Bronchial epithelial cell (primary cell): Measurements from ENCODE around the gene LPCAT2. TPM values are rescaled to one million over a fixed set of nuclear protein-coding genes. Genes with fewer than 3 reads are reported as not detected.

ENCODE experiments used
- DNase-seq: peaks from one replicate; pipeline ENCODE4 v3.0.0-alpha.2; 2010; ENCODE audit warnings: low read depth
- FAIRE-seq: peaks from 2 replicates; lab custom pipeline; 2011; peaks lifted over from hg19 to GRCh38; lab: Jason Lieb, UNC
- H3K27me3 ChIP-seq: 2 replicates; pipeline ENCODE4 v1.5.1; 2011; ENCODE audit warnings: low read length; ENCODE audit not compliant: control insufficient read depth, insufficient read depth
- H3K36me3 ChIP-seq: 2 replicates; pipeline ENCODE4 v1.5.1; 2011; ENCODE audit warnings: low read length; ENCODE audit not compliant: control insufficient read depth, insufficient read depth
- H3K4me3 ChIP-seq: 2 replicates; pipeline ENCODE4 v1.5.1; 2011; ENCODE audit warnings: mild to moderate bottlenecking, low read depth, low read length, control low read depth
- total RNA-seq: library from RNA; depleted of rRNA; stranded (reverse); fragments of >200 nt; gene quantifications from 2 replicates; pipeline ENCODE4 v1.2.1, GENCODE V29; 2014
- TF ChIP-seq, protein P1 (sequence below): IDR thresholded peaks from 2 replicates; pipeline ENCODE4 v1.5.1; 2011; ENCODE audit warnings: mild to moderate bottlenecking, moderate library complexity, low read length, control low read depth, inconsistent platforms; ENCODE audit not compliant: insufficient read depth, severe bottlenecking

The LPCAT2 gene
- total RNA-seq, 1 donor from 2014 or later = 11.8 TPM

DNA sequence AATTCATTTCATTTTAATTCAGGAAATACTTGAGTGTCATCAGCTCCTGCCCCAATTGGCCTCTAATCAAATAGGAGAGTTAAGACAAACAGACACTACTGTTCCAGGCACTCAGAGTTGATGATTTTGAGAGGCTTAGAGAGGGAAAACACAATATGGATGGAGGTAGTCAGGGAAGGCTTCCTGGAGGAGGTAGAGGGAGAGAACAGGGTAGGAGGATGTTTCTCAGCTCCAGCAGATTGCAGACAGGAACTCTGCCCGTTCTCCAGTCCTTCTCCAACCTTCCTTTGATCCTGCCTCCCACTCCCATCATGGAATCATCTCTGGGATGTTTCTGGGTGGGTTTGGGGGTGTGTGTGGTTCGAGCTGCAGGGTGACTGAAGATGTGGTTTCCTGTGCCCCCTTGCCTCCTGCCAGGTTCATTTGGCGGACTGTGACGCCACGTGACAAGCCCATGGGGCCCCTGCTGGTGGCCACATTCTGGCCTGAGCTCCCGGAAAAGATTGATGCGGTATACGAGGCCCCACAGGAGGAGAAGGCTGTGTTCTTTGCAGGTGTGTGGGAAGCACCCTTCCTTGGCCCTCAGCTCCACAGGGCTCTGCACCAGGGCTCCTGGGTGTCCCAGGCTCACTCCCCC, 12.2 kb upstream of the LPCAT2 start:
- DNase-seq = no peak
- no peak for FAIRE-seq
- Histone ChIP-seq H3K4me3 (no peak overlapping the region), H3K27me3 (no peaks in the 10 kb centered on the region), H3K36me3 (no peaks in the 10 kb centered on the region)
- TF ChIP-seq, protein P1, sequence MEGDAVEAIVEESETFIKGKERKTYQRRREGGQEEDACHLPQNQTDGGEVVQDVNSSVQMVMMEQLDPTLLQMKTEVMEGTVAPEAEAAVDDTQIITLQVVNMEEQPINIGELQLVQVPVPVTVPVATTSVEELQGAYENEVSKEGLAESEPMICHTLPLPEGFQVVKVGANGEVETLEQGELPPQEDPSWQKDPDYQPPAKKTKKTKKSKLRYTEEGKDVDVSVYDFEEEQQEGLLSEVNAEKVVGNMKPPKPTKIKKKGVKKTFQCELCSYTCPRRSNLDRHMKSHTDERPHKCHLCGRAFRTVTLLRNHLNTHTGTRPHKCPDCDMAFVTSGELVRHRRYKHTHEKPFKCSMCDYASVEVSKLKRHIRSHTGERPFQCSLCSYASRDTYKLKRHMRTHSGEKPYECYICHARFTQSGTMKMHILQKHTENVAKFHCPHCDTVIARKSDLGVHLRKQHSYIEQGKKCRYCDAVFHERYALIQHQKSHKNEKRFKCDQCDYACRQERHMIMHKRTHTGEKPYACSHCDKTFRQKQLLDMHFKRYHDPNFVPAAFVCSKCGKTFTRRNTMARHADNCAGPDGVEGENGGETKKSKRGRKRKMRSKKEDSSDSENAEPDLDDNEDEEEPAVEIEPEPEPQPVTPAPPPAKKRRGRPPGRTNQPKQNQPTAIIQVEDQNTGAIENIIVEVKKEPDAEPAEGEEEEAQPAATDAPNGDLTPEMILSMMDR = no peak

DNA sequence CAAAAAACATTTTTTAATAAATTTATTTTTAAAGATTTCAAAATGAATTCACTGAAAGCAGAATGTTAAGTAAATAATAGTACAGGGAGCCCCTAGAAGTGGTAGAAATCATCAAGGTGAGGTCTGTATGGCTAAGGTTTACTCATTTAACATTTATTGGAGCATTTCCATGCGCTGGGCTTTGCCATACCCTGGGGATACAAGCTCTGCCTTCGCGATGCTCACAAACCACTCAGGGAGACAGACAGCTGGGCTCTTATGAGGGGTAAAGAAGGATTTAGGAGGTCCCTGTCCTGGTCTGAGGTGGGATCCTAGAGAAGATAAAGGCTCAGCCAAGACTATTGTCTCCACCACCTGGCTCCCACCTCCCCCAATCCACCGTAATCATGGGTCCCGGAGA, 11.3 kb upstream of the LPCAT2 start:
- FAIRE-seq (no peak), DNase-seq (no peak)
- no peaks in the 10 kb centered on the region for H3K36me3 ChIP-seq
- TF ChIP-seq, protein P1 = no peak
- no peaks in the 10 kb centered on the region for H3K27me3 ChIP-seq
- no peak overlapping the region for H3K4me3 ChIP-seq

DNA sequence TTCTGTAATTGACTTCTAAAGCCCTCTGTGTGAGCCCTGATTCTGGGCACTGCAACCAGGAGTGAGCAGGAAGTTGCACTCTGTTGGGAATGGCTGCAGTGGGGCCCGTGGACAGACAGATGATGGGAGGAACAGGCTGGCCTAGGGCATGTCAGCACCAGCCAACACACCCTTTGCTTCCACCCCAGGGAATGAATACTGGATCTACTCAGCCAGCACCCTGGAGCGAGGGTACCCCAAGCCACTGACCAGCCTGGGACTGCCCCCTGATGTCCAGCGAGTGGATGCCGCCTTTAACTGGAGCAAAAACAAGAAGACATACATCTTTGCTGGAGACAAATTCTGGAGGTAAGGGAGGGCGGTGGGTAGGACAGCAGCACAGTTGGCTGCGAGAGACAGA, 10.8 kb upstream of the LPCAT2 start:
- DNase-seq (no peak), FAIRE-seq (no peak)
- Histone ChIP-seq H3K27me3 (no peaks in the 10 kb centered on the region), H3K36me3 (no peaks in the 10 kb centered on the region), H3K4me3 (no peak overlapping the region)
- TF ChIP-seq, protein P1 = no peak

DNA sequence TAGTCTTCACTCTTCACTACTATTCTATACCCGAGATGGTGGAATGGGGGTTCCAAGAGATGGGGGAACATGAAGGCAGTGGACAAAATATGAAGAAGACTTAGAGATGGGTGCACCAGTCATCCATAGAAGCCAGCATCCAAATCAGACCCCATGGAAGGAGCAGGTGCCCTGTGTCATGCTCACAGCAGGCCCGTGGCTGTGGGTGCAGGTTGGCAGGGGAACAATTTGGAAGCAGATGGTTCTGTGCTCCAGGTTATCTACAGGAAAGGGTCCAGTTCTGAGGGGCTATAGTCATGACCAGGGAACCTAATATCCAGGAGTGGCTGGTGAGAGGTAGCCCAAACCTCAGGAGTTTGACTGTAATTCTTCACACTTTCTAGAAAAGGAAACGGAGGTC, 9.6 kb upstream of the LPCAT2 start:
- Histone ChIP-seq H3K4me3 (no peak overlapping the region), H3K36me3 (no peaks in the 10 kb centered on the region), H3K27me3 (no peaks in the 10 kb centered on the region)
- FAIRE-seq (no peak), DNase-seq (no peak)
- TF ChIP-seq, protein P1 = no peak

DNA sequence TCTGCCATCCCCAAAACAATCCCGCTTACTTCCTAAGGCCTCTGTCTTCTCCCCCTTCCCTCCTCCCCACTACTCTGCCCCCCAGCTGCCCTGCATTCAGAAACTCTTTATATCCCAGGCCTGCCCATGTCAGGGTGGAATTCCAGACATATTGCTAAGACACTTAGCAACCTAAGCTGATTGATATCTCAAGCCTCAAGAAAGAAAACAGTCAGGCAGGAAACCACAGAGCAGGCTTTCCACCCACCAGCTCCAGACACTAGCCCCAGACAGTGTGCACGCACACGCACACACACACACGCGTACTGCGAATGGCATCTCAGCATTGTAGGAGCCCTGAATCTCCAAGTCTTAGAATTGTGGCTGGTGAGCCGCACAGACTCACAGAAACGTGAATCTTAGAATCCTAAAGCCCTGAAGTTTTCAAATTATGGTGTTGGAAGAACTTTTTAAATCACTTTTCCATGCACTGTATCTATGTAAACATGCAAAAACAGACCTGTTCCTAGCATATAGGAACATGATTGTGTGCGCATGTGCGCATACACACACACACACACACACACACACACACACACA, 8.8 kb upstream of the LPCAT2 start:
- FAIRE-seq = no peak

More for the DNA sequence above, 8.8 kb upstream of the LPCAT2 start:
- no peaks in the 10 kb centered on the region for H3K36me3 ChIP-seq
- H3K4me3 ChIP-seq = no peak overlapping the region
- peak; percentile 96 for DNase-seq
- TF ChIP-seq, protein P1 = no peak
- H3K27me3 ChIP-seq = no peaks in the 10 kb centered on the region
